HepG2 (cell line): ENCODE results near the gene SDR39U1. TPM values are rescaled to one million over a fixed set of nuclear protein-coding genes. Genes with fewer than 3 reads are reported as not detected.
A peak's percentile ranks its signal among the peaks of the same experiment; 100 is the strongest.

Source experiments
- ARID4A ChIP-seq: sonication (generic); formaldehyde crosslinking; IDR thresholded peaks from 2 replicates; pipeline ENCODE4 v1.5.0; 2020; ENCODE audit warnings: mild to moderate bottlenecking, missing genetic modification reagents, borderline replicate concordance
- DNMT1 ChIP-seq: sonication (generic); formaldehyde crosslinking; IDR thresholded peaks from 2 replicates; pipeline ENCODE4 v1.5.1; 2020; ENCODE audit warnings: mild to moderate bottlenecking, missing genetic modification reagents
- DNMT3B ChIP-seq: conservative IDR thresholded peaks from 2 replicates; pipeline ENCODE4 v1.6.1; 2016; ENCODE audit warnings: missing biosample characterization, control low read depth
- HDAC1 ChIP-seq: sonication (generic); formaldehyde crosslinking; IDR thresholded peaks from 2 replicates; pipeline ENCODE4 v1.5.1; 2020; ENCODE audit warnings: mild to moderate bottlenecking, missing genetic modification reagents
- MXD1 ChIP-seq: sonication (generic); formaldehyde crosslinking; IDR thresholded peaks from 2 replicates; pipeline ENCODE4 v1.4.0; 2020; ENCODE audit warnings: mild to moderate bottlenecking, missing genetic modification reagents
- NRL ChIP-seq: sonication (generic); formaldehyde crosslinking; IDR thresholded peaks from 2 replicates; pipeline ENCODE4 v1.5.0; 2020; ENCODE audit warnings: missing genetic modification reagents, mild to moderate bottlenecking, moderate library complexity, borderline replicate concordance
- POLR2G ChIP-seq: fragments of 200-400 bp; formaldehyde crosslinking; IDR thresholded peaks from 2 replicates; pipeline ENCODE4 v1.6.1; 2018; ENCODE audit warnings: mild to moderate bottlenecking, low read depth, low read length, moderate library complexity
- SIN3B ChIP-seq: fragments of 150-350 bp; IDR thresholded peaks from 2 replicates; pipeline ENCODE4 v1.6.1; 2014; ENCODE audit warnings: low read length
- SMC3 ChIP-seq: IDR thresholded peaks from 2 replicates; pipeline ENCODE4 v1.6.1; 2011; ENCODE audit warnings: low read length, improper control_type of control experiment
- SOX5 ChIP-seq: IDR thresholded peaks from 2 replicates; pipeline ENCODE4 v1.6.1; 2016; ENCODE audit warnings: borderline replicate concordance
- WIZ ChIP-seq: sonication (generic); formaldehyde crosslinking; IDR thresholded peaks from 2 replicates; pipeline ENCODE4 v1.5.1; 2020; ENCODE audit warnings: mild to moderate bottlenecking, missing genetic modification reagents
- ZMAT5 ChIP-seq: sonication (generic); formaldehyde crosslinking; IDR thresholded peaks from 2 replicates; pipeline ENCODE4 v1.5.0; 2020; ENCODE audit warnings: mild to moderate bottlenecking, low read depth, missing genetic modification reagents, borderline replicate concordance
- ZNF20 ChIP-seq: sonication (generic); formaldehyde crosslinking; IDR thresholded peaks from 2 replicates; pipeline ENCODE4 v1.4.0; 2020; ENCODE audit warnings: mild to moderate bottlenecking, moderate library complexity, missing genetic modification reagents
- ZNF205 ChIP-seq: IDR thresholded peaks from 2 replicates; pipeline ENCODE4 v1.6.1; 2018; ENCODE audit warnings: missing biosample characterization, missing genetic modification reagents
- ZNF234 ChIP-seq: sonication (generic); formaldehyde crosslinking; conservative IDR thresholded peaks from 2 replicates; pipeline ENCODE4 v1.5.1; 2020; ENCODE audit warnings: mild to moderate bottlenecking, missing genetic modification reagents
- ZNF292 ChIP-seq: sonication (generic); formaldehyde crosslinking; IDR thresholded peaks from 2 replicates; pipeline ENCODE4 v1.8.1; 2022; ENCODE audit warnings: mild to moderate bottlenecking, low read depth, missing genetic modification reagents, borderline replicate concordance
- ZNF432 ChIP-seq: sonication (generic); formaldehyde crosslinking; IDR thresholded peaks from 2 replicates; pipeline ENCODE4 v1.5.0; 2020; ENCODE audit warnings: missing genetic modification reagents, mild to moderate bottlenecking, borderline replicate concordance
- polyA plus RNA-seq, 8 experiments: library from polyadenylated mRNA; depleted of rRNA in 3 of 8; stranded (reverse) in 7 of 8; unstranded in 1 of 8; fragments of >200 nt; fragmentation: Illumina TruSeq in 4 of 8; extraction: Trizol in 4 of 8; gene quantifications; 2 replicates each; pipeline versions ENCODE4 v1.2.1 to v1.2.3, GENCODE V29; 2011 to 2016; ENCODE audit warnings: low read depth in 4 of 8, missing spikeins in 1 of 8, mixed read lengths in 1 of 8; ENCODE audit not compliant: insufficient read depth in 1 of 8
- total RNA-seq, 5 experiments: library from RNA; depleted of rRNA; stranded (reverse); fragments of >200 nt; fragmentation: Illumina TruSeq; extraction: Trizol; gene quantifications; 2 replicates each; pipeline ENCODE4 v1.2.3, GENCODE V29; 2016; ENCODE audit warnings: low read depth in 1 of 5
- TF ChIP-seq, protein P1 (sequence below): sonication (generic); formaldehyde crosslinking; IDR thresholded peaks from 2 replicates; pipeline ENCODE4 v1.4.0; 2020; ENCODE audit warnings: missing genetic modification reagents
- TF ChIP-seq, protein P2 (sequence below): IDR thresholded peaks from 2 replicates; pipeline ENCODE4 v1.6.1; 2016
- TF ChIP-seq, protein P3 (sequence below): sonication (generic); formaldehyde crosslinking; IDR thresholded peaks from 2 replicates; pipeline ENCODE4 v1.4.0; 2020; ENCODE audit warnings: missing genetic modification reagents

The SDR39U1 gene
- total and polyA plus RNA-seq, 2 of the 13 experiments (the other 11 are each of a cell fraction or from before 2014, with no cell fraction given): 34.4 to 129 TPM

- TF ChIP-seq, protein P1, sequence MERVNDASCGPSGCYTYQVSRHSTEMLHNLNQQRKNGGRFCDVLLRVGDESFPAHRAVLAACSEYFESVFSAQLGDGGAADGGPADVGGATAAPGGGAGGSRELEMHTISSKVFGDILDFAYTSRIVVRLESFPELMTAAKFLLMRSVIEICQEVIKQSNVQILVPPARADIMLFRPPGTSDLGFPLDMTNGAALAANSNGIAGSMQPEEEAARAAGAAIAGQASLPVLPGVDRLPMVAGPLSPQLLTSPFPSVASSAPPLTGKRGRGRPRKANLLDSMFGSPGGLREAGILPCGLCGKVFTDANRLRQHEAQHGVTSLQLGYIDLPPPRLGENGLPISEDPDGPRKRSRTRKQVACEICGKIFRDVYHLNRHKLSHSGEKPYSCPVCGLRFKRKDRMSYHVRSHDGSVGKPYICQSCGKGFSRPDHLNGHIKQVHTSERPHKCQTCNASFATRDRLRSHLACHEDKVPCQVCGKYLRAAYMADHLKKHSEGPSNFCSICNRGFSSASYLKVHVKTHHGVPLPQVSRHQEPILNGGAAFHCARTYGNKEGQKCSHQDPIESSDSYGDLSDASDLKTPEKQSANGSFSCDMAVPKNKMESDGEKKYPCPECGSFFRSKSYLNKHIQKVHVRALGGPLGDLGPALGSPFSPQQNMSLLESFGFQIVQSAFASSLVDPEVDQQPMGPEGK (CRISPR knock-in tag): peak; percentile 58
- TF ChIP-seq ZMAT5 (CRISPR knock-in tag): no peak
- TF ChIP-seq DNMT3B (CRISPR knock-in tag): 0 out of 2 replicates have a peak, but pooled peaks have one; percentile 48
- TF ChIP-seq, protein P2, sequence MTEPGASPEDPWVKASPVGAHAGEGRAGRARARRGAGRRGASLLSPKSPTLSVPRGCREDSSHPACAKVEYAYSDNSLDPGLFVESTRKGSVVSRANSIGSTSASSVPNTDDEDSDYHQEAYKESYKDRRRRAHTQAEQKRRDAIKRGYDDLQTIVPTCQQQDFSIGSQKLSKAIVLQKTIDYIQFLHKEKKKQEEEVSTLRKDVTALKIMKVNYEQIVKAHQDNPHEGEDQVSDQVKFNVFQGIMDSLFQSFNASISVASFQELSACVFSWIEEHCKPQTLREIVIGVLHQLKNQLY: peak; percentile 91
- TF ChIP-seq, protein P3, sequence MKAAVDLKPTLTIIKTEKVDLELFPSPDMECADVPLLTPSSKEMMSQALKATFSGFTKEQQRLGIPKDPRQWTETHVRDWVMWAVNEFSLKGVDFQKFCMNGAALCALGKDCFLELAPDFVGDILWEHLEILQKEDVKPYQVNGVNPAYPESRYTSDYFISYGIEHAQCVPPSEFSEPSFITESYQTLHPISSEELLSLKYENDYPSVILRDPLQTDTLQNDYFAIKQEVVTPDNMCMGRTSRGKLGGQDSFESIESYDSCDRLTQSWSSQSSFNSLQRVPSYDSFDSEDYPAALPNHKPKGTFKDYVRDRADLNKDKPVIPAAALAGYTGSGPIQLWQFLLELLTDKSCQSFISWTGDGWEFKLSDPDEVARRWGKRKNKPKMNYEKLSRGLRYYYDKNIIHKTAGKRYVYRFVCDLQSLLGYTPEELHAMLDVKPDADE (CRISPR knock-in tag): no peak
- TF ChIP-seq MXD1 (CRISPR knock-in tag): no peak
- peak; percentile 74; the same call in 1 of the 2 replicates for TF ChIP-seq ARID4A (CRISPR knock-in tag)
- no peak for TF ChIP-seq ZNF20 (CRISPR knock-in tag)
- TF ChIP-seq HDAC1 (CRISPR knock-in tag): no peak
- TF ChIP-seq SIN3B: no peak
- TF ChIP-seq POLR2G: no peak
- no peak for TF ChIP-seq NRL (CRISPR knock-in tag)
- TF ChIP-seq ZNF432 (CRISPR knock-in tag): no peak
- no peak; the same call in none of the 2 replicates for TF ChIP-seq WIZ (CRISPR knock-in tag)
- no peak for TF ChIP-seq SMC3
- TF ChIP-seq DNMT1 (CRISPR knock-in tag): peak; percentile 89; the same call in 1 of the 2 replicates
- peak; percentile 53; the same call in 1 of the 2 replicates for TF ChIP-seq SOX5
- TF ChIP-seq ZNF292 (CRISPR knock-in tag): peak; percentile 99
- TF ChIP-seq ZNF234 (CRISPR knock-in tag): no peak
- peak; percentile 86; the same call in 1 of the 2 replicates for TF ChIP-seq ZNF205
These were observed 15.6 kb downstream of the SDR39U1 start (continued) for GRCh38 chr14:24426912-24427536.
